Panc1 (cell line): Measurements from ENCODE around the gene GPR137B. TPM values are rescaled to one million over a fixed set of nuclear protein-coding genes. Genes with fewer than 3 reads are reported as not detected.

Source experiments
- ATAC-seq: fragments of 200-7000 bp; cut with Tn5 transposase; 2 replicates; pipeline ENCODE4 v1.9.1; 2020; ENCODE audit warnings: mild to moderate bottlenecking, moderate library complexity
- BruUV-seq: library from RNA; stranded (reverse); fragments of 400-500 nt; replicated peaks from 2 replicates; lab custom pipeline; 2021; lab: Mats Ljungman, UMichigan
- CTCF ChIA-PET: fragments of 300-600 bp; sonication (Branson Sonifier 250); formaldehyde crosslinking; loops from one replicate; lab custom pipeline; 2022; ENCODE audit warnings: antibody characterized with exemption; lab: Charles Lee
- POLR2A ChIA-PET: fragments of 300-600 bp; sonication (Branson Sonifier 250); formaldehyde crosslinking; loops from one replicate; lab custom pipeline; 2022; ENCODE audit warnings: antibody characterized with exemption; lab: Charles Lee
- DNase-seq: peaks from one replicate; pipeline ENCODE4 v3.0.0-alpha.2; 2010; ENCODE audit warnings: low read depth, low spot score
- H3K27ac ChIP-seq: 2 replicates; pipeline ENCODE4 v1.5.1; 2011; ENCODE audit warnings: mild to moderate bottlenecking, low read length, inconsistent platforms
- H3K27me3 ChIP-seq: fragments of 200-500 bp; sonication (Bioruptor generic); 2 replicates; pipeline ENCODE4 v1.6.0; 2014; ENCODE audit warnings: low read length, inconsistent platforms; ENCODE audit not compliant: control insufficient read depth, insufficient read depth
- H3K36me3 ChIP-seq: fragments of 200-500 bp; sonication (Bioruptor generic); 2 replicates; pipeline ENCODE4 v1.5.1; 2014; ENCODE audit warnings: inconsistent platforms, mild to moderate bottlenecking, low read length, moderate library complexity; ENCODE audit not compliant: control insufficient read depth, insufficient read depth
- H3K4me1 ChIP-seq: 2 replicates; pipeline ENCODE4 v1.5.1; 2011; ENCODE audit warnings: inconsistent platforms, mild to moderate bottlenecking, low read length, moderate library complexity; ENCODE audit not compliant: control insufficient read depth, insufficient read depth
- H3K4me3 ChIP-seq, 2 experiments: 2 replicates each; pipeline ENCODE4 v1.5.1; 2011 to 2012; ENCODE audit warnings: low read depth in 2 of 2, low read length in 2 of 2, mild to moderate bottlenecking in 2 of 2, inconsistent platforms in 1 of 2, moderate library complexity in 1 of 2
- H3K9me3 ChIP-seq: fragments of 200-500 bp; sonication (Bioruptor generic); 2 replicates; pipeline ENCODE4 v1.5.1; 2014; ENCODE audit warnings: low read depth, mild to moderate bottlenecking, inconsistent platforms, low read length, moderate library complexity; ENCODE audit not compliant: control insufficient read depth, insufficient read depth
- CTCF ChIP-seq: fragments of 450-650 bp; IDR thresholded peaks from 2 replicates; pipeline ENCODE4 v1.5.1; 2017; ENCODE audit warnings: mild to moderate bottlenecking
- POLR2AphosphoS5 ChIP-seq: IDR thresholded peaks from 2 replicates; pipeline ENCODE4 v1.6.1; 2012; ENCODE audit warnings: mild to moderate bottlenecking, low read depth, low read length, moderate library complexity
- SIN3A ChIP-seq: IDR thresholded peaks from 2 replicates; pipeline ENCODE4 v1.6.1; 2012; ENCODE audit warnings: low read depth, mild to moderate bottlenecking, low read length, moderate library complexity, borderline replicate concordance; ENCODE audit not compliant: insufficient read depth
- TCF7L2 ChIP-seq: IDR thresholded peaks from 2 replicates; pipeline ENCODE4 v1.6.1; 2011; ENCODE audit warnings: mild to moderate bottlenecking, low read depth, low read length, inconsistent platforms
- in situ Hi-C: cut with HindIII; loops from 2 replicates; pipeline ENCODE4 v1.10.0; 2016; ENCODE audit warnings: low sequenced_read_pairs, low pct_unique_long_range_greater_than_20kb
- intact Hi-C: fragments of 100-400 bp; cut with micrococcal nuclease; formaldehyde crosslinking; loops from one replicate; pipeline ENCODE4 v1.10.0; 2022; ENCODE audit not compliant: unreplicated experiment
- total RNA-seq: library from RNA; stranded (reverse); gene quantifications from one replicate; pipeline ENCODE4 v1.2.1, GENCODE V29; 2021; ENCODE audit not compliant: unreplicated experiment
- TF ChIP-seq, protein P1 (sequence below), 2 experiments: IDR thresholded peaks; 2 replicates each; pipeline ENCODE4 v1.6.1; 2011 to 2012; ENCODE audit warnings: low read depth in 2 of 2, control low read depth in 1 of 2, low read length in 1 of 2, mild to moderate bottlenecking in 1 of 2, moderate library complexity in 1 of 2; ENCODE audit not compliant: insufficient read depth in 1 of 2

GPR137B gene
- total RNA-seq, 1 experiment from 2014 or later = 25.3 TPM

DNA sequence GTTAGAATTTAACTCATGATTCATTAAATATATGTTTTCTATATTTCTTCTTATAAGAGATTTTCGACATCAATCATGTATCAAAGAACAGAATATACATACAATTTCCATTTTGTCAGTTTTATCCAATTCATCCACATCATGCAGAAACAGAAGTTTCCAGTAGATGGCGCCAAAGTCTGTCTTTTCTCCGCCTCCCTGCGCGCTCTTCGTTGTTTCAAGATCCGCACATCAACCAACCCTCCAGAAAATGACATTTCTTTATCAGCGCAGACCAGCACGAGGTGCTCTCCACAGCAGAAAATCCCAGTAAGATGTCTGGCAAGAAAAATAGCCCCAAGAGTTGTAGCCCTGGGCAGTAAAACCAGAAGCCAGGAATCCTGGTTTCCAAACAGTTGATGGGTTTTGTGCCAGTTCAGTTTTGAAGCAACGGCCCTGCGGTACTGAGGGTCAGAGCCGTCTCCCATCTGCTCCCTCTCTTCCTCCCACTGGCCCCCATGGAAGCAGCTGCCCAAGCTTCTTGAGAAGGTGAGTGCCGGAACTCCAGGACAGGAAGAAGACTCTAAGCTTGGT, 38.6 kb upstream of the GPR137B start:
- in situ Hi-C loops (no loop called here), intact Hi-C loops (loop anchor here (5.0 to 10.0 kb wide), 5 partner anchors 181 to 641 kb away; partner anchors contain the start of genes EDARADD and ERO1B)
- TF ChIP-seq CTCF = peak; percentile 85
- TF ChIP-seq, protein P1, sequence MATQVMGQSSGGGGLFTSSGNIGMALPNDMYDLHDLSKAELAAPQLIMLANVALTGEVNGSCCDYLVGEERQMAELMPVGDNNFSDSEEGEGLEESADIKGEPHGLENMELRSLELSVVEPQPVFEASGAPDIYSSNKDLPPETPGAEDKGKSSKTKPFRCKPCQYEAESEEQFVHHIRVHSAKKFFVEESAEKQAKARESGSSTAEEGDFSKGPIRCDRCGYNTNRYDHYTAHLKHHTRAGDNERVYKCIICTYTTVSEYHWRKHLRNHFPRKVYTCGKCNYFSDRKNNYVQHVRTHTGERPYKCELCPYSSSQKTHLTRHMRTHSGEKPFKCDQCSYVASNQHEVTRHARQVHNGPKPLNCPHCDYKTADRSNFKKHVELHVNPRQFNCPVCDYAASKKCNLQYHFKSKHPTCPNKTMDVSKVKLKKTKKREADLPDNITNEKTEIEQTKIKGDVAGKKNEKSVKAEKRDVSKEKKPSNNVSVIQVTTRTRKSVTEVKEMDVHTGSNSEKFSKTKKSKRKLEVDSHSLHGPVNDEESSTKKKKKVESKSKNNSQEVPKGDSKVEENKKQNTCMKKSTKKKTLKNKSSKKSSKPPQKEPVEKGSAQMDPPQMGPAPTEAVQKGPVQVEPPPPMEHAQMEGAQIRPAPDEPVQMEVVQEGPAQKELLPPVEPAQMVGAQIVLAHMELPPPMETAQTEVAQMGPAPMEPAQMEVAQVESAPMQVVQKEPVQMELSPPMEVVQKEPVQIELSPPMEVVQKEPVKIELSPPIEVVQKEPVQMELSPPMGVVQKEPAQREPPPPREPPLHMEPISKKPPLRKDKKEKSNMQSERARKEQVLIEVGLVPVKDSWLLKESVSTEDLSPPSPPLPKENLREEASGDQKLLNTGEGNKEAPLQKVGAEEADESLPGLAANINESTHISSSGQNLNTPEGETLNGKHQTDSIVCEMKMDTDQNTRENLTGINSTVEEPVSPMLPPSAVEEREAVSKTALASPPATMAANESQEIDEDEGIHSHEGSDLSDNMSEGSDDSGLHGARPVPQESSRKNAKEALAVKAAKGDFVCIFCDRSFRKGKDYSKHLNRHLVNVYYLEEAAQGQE (IDR thresholded peaks at IDR 0.05; ENCODE audit: insufficient read depth in 1 of 2, low read depth in 2 of 2, low read length in 1 of 2) = no peak
- TF ChIP-seq TCF7L2 = no peak
- no peak for TF ChIP-seq SIN3A
- peak; percentile 78; the same call in 1 of the 2 replicates for ATAC-seq
- Histone ChIP-seq H3K36me3 (no peaks in the 10 kb centered on the region), H3K9me3 (no peaks in the 10 kb centered on the region), H3K4me3 (no peak overlapping the region), H3K4me1 (peaks cover 13% of the 10 kb centered on the region), H3K27me3 (no peaks in the 10 kb centered on the region), H3K27ac (peak overlapping the region; percentile 55; the same call in 1 of the 2 replicates)
- DNase-seq = peak; percentile 39
- POLR2A ChIA-PET = no interaction called here
- BruUV-seq = no TSS peak
- CTCF ChIA-PET = no interaction called here

DNA sequence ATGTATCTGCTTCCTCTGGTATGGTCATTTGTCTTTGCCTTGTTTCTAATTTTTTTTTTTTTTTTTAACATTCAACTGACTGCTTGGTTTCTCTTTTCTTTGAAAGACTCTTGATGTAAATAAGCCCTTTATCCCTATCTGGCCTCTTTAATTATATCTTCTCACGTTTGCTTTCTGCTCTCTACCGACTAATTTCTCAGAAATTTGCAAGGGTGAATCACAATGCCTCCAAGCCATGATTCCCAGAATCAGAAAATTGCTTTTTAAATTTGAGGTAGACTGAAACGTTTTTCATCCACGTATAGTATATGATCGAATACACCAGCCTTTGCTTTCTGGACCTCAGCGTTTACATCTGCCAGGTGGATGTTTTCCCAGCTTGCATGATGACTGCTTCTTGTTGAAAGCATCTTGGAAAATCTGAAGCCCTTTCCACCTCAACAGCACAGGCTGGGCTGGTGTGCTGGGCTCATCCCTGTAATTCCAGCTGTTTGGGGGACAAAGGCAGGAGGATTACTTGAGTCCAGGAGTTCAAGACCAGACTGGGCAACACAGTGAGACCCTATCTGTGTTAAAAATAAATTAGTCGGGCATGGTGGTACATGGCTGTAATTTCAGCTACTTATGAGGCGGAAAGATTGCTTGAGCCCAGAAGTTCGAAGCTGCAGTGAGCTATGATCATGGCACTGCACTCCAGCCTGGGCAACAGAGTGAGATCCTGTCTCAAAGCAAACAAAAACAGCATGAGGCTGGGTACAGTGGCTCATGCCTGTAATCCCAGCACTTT, 35.0 kb upstream of the GPR137B start:
- no peaks in the 10 kb centered on the region for H3K27me3 ChIP-seq
- H3K27ac ChIP-seq = no peak overlapping the region; the same call in 1 of the 2 replicates
- in situ Hi-C loops = no loop called here
- BruUV-seq = no TSS peak
- H3K9me3 ChIP-seq = no peaks in the 10 kb centered on the region
- no peak for DNase-seq
- no peak for TF ChIP-seq TCF7L2
- no peak for TF ChIP-seq POLR2AphosphoS5
- TF ChIP-seq SIN3A = no peak
- TF ChIP-seq, protein P1 (IDR thresholded peaks at IDR 0.05; ENCODE audit: insufficient read depth in 1 of 2, low read depth in 2 of 2, low read length in 1 of 2) = no peak
- TF ChIP-seq CTCF = no peak
- CTCF ChIA-PET = no interaction called here
- H3K36me3 ChIP-seq = no peaks in the 10 kb centered on the region
- ATAC-seq = no peak
- peaks cover 13% of the 10 kb centered on the region for H3K4me1 ChIP-seq
- intact Hi-C loops = loop anchor here (10.0 kb wide), 4 partner anchors 177 to 637 kb away; partner anchors contain the start of genes EDARADD and ERO1B
- H3K4me3 ChIP-seq = no peak overlapping the region
- POLR2A ChIA-PET = no interaction called here
